BJ (cell line): ENCODE data around the gene YPEL3. TPM values are rescaled to one million over a fixed set of nuclear protein-coding genes. Genes with fewer than 3 reads are reported as not detected.

Source experiments
- CTCF ChIA-PET: fragments of 350-600 bp; formaldehyde crosslinking; extraction: SDS; loops from one replicate; lab custom pipeline; 2021; ENCODE audit warnings: antibody characterized with exemption, inconsistent platforms; lab: Yijun Ruan, JAX
- POLR2A ChIA-PET: fragments of 300-600 bp; sonication (Branson Sonifier 250); formaldehyde crosslinking; extraction: SDS; loops from one replicate; lab custom pipeline; 2021; ENCODE audit warnings: antibody characterized with exemption; lab: Charles Lee
- DNase-seq: peaks from one replicate; pipeline ENCODE4 v3.0.0-alpha.2; 2011; ENCODE audit warnings: low read depth
- H3K27me3 ChIP-seq: 2 replicates; pipeline ENCODE4 v1.6.0; 2011; ENCODE audit warnings: low read length; ENCODE audit not compliant: control insufficient read depth, insufficient read depth
- H3K36me3 ChIP-seq: 2 replicates; pipeline ENCODE4 v1.5.1; 2011; ENCODE audit warnings: low read length; ENCODE audit not compliant: control insufficient read depth, insufficient read depth
- H3K4me3 ChIP-seq: 2 replicates; pipeline ENCODE4 v1.5.1; 2011; ENCODE audit warnings: low read depth, mild to moderate bottlenecking, control low read depth, low read length
- polyA plus RNA-seq: library from polyadenylated mRNA; depleted of rRNA; stranded (reverse); fragments of >200 nt; gene quantifications from 2 replicates; pipeline ENCODE4 v1.2.3, GENCODE V29; 2011
- TF ChIP-seq, protein P1 (sequence below): IDR thresholded peaks from 2 replicates; pipeline ENCODE4 v1.5.1; 2011; ENCODE audit warnings: low read depth, mild to moderate bottlenecking, control low read depth, inconsistent platforms, low read length, moderate library complexity; ENCODE audit not compliant: insufficient read depth

Gene YPEL3
- polyA plus RNA-seq, 1 experiment, result 49.1 TPM

DNA sequence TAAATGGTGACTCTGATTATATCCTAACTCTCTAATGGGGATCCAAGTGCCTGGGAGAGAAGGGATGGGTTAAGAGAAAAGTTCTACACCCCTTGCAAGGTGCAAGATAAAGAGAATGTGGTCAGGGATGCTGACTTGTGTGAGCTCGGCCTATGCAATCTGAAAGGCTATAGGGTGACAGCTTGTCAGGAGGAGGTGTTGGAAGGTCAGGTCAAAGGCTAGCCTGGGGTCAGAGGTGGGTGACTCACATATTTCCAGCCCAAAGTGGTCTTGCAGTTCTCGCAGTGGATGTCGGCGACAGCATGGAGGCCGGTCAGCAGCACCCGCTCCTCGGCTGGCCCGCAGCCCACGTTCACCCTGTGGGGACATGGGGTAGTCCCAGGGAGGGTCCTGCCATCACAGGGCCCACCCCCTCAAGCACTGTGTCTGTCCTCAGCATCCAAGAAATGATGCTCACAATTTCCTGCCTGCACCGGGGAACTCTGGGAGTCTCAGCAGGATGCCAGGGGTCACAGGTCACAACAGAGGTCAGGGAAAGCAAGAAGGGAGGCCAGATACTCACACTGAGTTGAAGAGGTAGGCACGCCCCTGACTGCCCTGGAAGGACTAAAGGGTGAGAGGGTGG, 1.4 kb downstream of the YPEL3 start:
- TF ChIP-seq, protein P1, sequence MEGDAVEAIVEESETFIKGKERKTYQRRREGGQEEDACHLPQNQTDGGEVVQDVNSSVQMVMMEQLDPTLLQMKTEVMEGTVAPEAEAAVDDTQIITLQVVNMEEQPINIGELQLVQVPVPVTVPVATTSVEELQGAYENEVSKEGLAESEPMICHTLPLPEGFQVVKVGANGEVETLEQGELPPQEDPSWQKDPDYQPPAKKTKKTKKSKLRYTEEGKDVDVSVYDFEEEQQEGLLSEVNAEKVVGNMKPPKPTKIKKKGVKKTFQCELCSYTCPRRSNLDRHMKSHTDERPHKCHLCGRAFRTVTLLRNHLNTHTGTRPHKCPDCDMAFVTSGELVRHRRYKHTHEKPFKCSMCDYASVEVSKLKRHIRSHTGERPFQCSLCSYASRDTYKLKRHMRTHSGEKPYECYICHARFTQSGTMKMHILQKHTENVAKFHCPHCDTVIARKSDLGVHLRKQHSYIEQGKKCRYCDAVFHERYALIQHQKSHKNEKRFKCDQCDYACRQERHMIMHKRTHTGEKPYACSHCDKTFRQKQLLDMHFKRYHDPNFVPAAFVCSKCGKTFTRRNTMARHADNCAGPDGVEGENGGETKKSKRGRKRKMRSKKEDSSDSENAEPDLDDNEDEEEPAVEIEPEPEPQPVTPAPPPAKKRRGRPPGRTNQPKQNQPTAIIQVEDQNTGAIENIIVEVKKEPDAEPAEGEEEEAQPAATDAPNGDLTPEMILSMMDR, result no peak
- Histone ChIP-seq H3K4me3 (peak overlapping the region; percentile 88), H3K36me3 (peaks cover 15% of the 10 kb centered on the region), H3K27me3 (no peaks in the 10 kb centered on the region)
- POLR2A ChIA-PET, result no interaction called here
- CTCF ChIA-PET, result no interaction called here
- DNase-seq, result no peak

DNA sequence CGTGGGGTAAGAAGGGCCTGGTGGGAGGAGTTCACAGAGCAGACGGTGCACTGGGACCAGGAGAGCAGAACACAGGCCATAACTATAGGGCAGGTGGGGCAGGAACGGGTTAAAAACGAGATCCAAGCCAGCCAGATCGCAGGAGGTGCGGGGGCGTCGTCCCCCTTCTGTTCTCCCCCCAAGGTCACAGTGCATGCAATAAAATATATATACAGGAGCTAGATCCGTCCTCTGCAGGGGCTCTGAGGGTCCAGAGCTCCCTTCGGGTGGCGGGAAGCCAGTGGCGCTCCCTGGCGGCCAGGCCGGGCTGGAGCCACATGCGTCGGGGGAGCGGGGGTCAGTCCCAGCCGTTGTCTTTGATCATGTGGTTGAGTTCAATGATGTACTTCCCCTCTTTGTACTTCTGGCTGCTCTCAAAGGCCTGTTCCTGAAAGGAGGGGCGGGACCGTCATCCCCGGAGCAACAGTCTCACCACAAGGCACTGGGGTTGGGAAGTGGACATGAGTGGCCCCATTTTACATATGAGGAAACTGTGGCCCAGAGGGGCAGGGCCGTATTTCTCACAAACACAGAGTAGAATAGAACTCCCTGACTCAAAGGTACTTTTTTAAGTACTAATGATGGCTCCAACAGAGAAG, 3.5 kb downstream of the YPEL3 start:
- Histone ChIP-seq H3K36me3 (peaks cover 15% of the 10 kb centered on the region), H3K27me3 (no peaks in the 10 kb centered on the region), H3K4me3 (peak overlapping the region; percentile 22)
- CTCF ChIA-PET, result interaction anchor here (0.7 to 3.1 kb wide), 20 partner anchors 10 to 505 kb away, joined by 3 to 28 read pairs (median 4); partner anchors contain the start of genes ALDOA, DCTPP1, GDPD3 and PPP4C
- TF ChIP-seq, protein P1, result peak; percentile 76
- POLR2A ChIA-PET, result interaction anchor here (0.6 kb wide), 1 partner anchor 8 kb away, joined by 3 read pairs; no protein-coding TSS in a partner anchor
- DNase-seq, result no peak

DNA sequence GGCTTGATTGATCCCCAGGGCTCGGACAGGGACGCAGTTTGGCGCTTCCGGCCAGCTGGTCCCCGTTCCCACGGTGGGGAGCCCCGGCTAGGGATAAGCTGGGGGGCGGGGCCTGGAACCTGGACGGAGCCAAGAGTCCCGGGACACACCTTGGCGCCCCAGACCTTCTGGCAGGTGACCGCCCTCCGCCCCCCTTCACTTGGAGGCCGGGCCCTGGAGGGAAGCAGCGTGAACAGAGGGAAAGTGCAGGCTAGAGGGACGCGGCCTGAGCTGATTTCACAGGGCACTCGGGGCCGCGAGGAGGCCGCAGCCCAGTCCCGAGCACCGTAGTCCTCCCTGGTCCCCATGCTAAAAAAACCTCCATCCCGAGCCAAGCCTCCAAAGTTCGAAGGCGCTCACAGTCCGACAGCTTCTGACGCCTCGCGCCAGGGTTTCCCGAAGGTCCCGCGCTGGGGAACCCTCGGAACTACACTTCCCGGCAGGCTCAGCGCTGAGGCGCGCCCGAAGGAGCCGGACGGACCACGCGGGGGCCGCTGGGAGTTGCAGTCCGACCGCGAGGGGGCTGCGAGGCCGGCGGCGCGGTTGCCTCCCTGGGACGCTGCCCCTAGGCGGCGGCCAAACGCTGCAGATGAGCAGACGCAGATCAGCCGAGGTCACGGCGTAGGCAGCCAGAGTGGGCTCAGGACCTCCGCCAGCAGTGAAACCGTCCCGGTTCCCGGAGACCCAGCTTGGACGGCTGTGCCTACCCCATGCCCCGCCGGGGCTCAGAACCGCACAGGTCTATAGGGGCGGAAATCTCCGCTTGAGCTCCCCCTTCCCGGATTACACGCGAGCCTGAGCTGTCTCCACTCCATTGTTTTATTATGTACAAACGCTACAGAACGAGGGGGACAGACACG, 4.3 kb downstream of the YPEL3 start, which contains the start of gene TBX6:
Gene TBX6, minus strand, starts transcription at position 451 of the 899 bp plus-strand sequence. CDS start 731 bp downstream, outside the sequence.
- no peaks in the 10 kb centered on the region for H3K27me3 ChIP-seq
- DNase-seq, result peak; percentile 23
- peaks cover 16% of the 10 kb centered on the region for H3K36me3 ChIP-seq
- ChIA-PET CTCF (interaction anchor here (0.7 to 3.1 kb wide), 23 partner anchors 10 to 602 kb away, joined by 3 to 28 read pairs (median 4); partner anchors contain the start of genes ALDOA, DCTPP1, GDPD3 and PPP4C), POLR2A (interaction anchor here (0.9 kb wide), 1 partner anchor 26 kb away, joined by 4 read pairs; the partner anchor contains the start of gene ALDOA)
- peak within 1 kb of the TSS; percentile 48 for H3K4me3 ChIP-seq
- TF ChIP-seq, protein P1, result peak; percentile 67

DNA sequence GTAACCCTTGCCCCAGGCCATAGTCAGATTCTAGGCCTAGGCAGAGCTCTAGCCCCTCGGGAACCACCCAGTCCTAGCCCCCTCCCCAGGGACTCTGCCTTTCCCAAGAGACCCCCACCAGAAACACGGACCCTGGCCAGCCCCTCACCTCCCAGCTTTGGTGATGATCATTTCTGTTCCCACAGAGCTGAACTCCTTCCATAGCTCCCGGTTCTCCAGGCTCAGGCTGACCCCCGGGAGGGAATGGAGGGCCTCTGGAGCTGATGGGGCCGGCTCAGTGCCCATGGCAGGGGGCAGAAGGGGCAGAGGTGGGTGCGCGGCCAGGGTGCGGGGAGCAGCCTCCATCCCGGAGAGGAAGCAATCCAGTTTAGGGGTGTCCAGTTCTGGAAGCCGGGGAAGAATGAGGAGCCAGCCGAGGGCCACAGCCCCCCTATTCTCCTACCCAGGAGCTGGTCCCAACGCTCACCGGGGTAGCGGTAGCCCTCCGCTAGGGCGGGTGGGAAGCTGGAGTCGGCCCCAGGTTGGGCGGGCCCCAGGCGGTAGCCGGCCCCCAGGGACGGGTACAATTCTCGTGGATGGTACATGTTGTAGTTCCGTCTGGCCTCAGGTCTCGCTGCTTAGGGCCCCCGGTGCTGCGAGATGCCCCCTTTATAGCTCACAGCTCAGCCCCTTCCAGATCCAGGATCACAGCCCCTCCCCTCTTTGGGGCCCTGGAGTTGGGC, 5.2 kb downstream of the YPEL3 start:
- Histone ChIP-seq H3K36me3 (peaks cover 16% of the 10 kb centered on the region), H3K4me3 (no peak overlapping the region), H3K27me3 (no peaks in the 10 kb centered on the region)
- no peak for DNase-seq
- ChIA-PET CTCF (interaction anchor here (0.9 to 3.1 kb wide), 15 partner anchors 10 to 603 kb away, joined by 3 to 28 read pairs (median 4); partner anchors contain the start of genes GDPD3 and PPP4C), POLR2A (interaction anchor here (0.6 kb wide), 1 partner anchor 126 kb away, joined by 3 read pairs; no protein-coding TSS in a partner anchor)
- TF ChIP-seq, protein P1, result no peak
